ENCODE data around the gene RTCB. TPM values are rescaled to one million over a fixed set of nuclear protein-coding genes. Genes with fewer than 3 reads are reported as not detected.

Gene RTCB
- total RNA-seq, result 61.1 TPM
- long read RNA-seq, transcript RTCB-201 (12 exons, 2,027 nt), result major isoform, 216 of 230 reads
- long read RNA-seq, partial matches to known transcripts, result 5 of 230 reads
- long read RNA-seq, other reads (novel, unspliced or antisense), result 8 of 230 reads

DNA sequence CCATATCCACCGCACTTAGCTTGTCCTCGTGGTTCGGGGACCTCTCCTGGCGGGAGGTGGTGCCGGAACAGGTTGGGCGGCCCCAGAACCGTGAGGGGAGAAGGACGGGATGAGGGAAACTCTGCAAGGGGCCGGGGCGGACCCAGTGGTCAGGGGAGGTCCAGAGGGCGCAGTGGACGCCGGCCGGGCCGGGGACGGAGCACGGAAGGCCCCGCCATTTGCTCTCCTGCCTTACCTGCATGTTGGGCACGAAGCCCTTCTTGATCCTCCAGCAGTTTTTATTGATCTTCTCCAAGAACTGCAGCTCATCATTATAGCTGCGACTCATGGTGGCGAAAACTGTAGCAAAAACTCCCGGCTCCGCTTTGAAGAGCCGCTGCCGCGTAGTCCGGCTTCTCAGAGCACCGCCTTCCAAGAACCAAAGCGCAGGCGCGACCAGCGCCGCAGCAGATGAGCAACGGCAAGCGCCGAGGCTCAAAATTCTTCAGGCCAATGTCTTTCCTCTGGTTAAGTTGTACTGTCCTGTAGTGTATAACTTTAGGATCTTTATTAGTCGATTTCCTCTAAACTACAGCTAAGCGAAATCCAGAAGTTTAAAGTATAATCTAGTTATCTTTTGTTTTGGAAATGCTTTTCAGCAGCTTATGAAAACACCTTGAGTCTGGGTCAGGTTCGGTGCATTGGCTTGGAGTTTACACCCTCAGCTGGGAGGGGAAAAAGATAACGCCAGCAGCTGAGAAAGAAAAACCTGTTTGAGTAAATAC, at the start of gene RTCB:
Gene RTCB, minus strand, starts transcription at position 419 of the 764 bp plus-strand sequence. Its CDS starts 91 bp downstream, at position 328.
- ATAC-seq, result peak; percentile 95
- Histone ChIP-seq H3K4me3 (peak within 1 kb of the TSS; percentile 88), H3K9me3 (no peaks in the 10 kb centered on the region), H3K4me1 (peaks cover 21% of the 10 kb centered on the region), H3K36me3 (peaks cover 18% of the 10 kb centered on the region), H3K27ac (peak within 1 kb of the TSS; percentile 86), H3K27me3 (no peaks in the 10 kb centered on the region)
- intact Hi-C loops (cut with DNase I), result no loop called here
- DNase-seq, result peak; percentile 95
- TF ChIP-seq, protein P1, sequence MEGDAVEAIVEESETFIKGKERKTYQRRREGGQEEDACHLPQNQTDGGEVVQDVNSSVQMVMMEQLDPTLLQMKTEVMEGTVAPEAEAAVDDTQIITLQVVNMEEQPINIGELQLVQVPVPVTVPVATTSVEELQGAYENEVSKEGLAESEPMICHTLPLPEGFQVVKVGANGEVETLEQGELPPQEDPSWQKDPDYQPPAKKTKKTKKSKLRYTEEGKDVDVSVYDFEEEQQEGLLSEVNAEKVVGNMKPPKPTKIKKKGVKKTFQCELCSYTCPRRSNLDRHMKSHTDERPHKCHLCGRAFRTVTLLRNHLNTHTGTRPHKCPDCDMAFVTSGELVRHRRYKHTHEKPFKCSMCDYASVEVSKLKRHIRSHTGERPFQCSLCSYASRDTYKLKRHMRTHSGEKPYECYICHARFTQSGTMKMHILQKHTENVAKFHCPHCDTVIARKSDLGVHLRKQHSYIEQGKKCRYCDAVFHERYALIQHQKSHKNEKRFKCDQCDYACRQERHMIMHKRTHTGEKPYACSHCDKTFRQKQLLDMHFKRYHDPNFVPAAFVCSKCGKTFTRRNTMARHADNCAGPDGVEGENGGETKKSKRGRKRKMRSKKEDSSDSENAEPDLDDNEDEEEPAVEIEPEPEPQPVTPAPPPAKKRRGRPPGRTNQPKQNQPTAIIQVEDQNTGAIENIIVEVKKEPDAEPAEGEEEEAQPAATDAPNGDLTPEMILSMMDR (IDR thresholded peaks at IDR 0.05), result no peak

DNA sequence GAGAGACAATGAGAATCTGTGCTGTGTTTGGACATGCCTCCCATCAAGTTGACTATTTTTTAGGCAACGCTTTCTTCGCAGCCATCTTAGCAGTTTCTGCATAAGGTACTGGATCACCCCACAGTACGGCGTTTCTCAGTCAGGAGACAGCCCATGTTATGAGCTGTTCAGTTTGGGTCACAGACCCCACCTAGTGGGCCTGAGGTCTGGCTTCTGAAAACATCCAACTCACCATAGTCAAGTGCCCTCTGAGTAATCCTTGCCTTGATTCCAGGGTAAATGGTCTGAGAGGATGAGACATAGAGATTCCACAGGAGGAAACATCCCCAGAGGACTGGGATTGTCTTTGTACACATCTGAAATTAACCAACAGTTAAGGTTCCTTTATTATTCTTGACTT, 45.0 kb upstream of the RTCB start:
- DNase-seq (no peak), ATAC-seq (no peak)
- intact Hi-C loops (cut with DNase I), result no loop called here
- Histone ChIP-seq H3K9me3 (no peaks in the 10 kb centered on the region), H3K27me3 (no peaks in the 10 kb centered on the region), H3K36me3 (no peaks in the 10 kb centered on the region), H3K4me3 (no peak overlapping the region), H3K4me1 (no peaks in the 10 kb centered on the region), H3K27ac (no peak overlapping the region)
- TF ChIP-seq, protein P1 (IDR thresholded peaks at IDR 0.05), result no peak

DNA sequence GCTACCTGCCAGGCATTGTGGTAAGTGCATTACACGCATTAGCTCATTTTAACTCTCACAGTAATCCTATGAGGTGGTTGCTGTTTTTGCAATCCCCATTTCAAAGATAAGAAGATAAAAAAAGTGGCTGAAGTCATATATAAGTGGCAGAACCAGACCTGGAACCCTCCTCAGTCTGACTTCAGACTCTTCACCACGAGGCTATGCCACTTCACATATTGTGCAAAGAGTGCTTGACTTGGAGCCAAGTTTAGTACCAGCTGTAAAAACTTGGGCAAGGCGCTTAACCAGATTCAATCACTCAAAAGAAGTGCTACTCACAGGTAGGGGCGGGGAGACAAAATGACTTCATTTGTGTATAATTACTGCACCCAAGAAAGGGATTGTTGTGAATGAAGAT, 36.9 kb upstream of the RTCB start:
- Histone ChIP-seq H3K4me3 (no peak overlapping the region), H3K9me3 (no peaks in the 10 kb centered on the region), H3K4me1 (no peaks in the 10 kb centered on the region), H3K27ac (no peak overlapping the region), H3K36me3 (no peaks in the 10 kb centered on the region), H3K27me3 (no peaks in the 10 kb centered on the region)
- ATAC-seq, result peak; percentile 93
- TF ChIP-seq, protein P1 (IDR thresholded peaks at IDR 0.05), result no peak
- DNase-seq, result no peak
- intact Hi-C loops (cut with DNase I), result no loop called here

DNA sequence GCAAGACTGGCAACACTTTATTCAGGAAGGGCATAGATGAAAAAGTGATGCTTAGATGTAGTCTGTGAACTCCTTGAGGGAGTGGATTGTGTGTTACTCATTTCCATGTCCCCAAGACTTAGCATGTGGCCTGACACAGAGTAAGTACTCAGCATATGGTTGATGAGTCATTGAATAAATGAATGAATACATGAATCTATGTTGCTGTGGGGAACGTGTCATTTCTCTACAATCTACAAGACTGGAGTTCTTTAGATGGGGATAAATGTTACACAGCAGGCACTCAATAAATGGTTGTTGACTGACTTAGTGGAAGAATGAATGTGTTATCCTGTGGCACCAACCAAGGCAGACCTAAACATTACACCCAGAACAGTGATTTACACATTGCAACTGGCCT, 34.3 kb upstream of the RTCB start:
- DNase-seq (no peak), ATAC-seq (no peak)
- Histone ChIP-seq H3K4me1 (no peaks in the 10 kb centered on the region), H3K27ac (no peak overlapping the region), H3K36me3 (no peaks in the 10 kb centered on the region), H3K4me3 (no peak overlapping the region), H3K9me3 (no peaks in the 10 kb centered on the region), H3K27me3 (no peaks in the 10 kb centered on the region)
- intact Hi-C loops (cut with DNase I), result no loop called here
- TF ChIP-seq, protein P1 (IDR thresholded peaks at IDR 0.05), result no peak

DNA sequence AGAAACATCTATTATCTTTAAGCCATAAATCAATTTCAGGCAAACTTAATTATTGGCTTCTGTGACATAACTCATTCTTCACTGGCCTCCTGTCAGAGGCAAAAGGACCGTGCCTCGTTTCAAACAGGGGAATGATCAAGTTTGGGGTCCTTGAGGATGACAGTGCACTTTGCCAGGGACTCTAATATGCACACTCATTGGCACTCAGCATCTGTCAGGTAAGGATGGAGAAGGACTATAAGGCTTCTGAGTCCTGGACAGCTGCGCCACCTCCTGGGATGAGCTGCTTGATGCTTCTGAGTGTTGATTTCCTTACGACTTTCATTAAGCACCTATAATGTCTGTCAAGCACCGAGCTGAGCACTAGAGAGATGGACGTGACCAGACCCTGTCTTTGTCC, 32.0 kb upstream of the RTCB start:
- Histone ChIP-seq H3K9me3 (no peaks in the 10 kb centered on the region), H3K36me3 (no peaks in the 10 kb centered on the region), H3K27ac (no peak overlapping the region), H3K4me1 (no peaks in the 10 kb centered on the region), H3K4me3 (no peak overlapping the region), H3K27me3 (no peaks in the 10 kb centered on the region)
- ATAC-seq, result peak; percentile 13
- no peak for DNase-seq
- intact Hi-C loops (cut with DNase I), result no loop called here
- TF ChIP-seq, protein P1 (IDR thresholded peaks at IDR 0.05), result no peak

All from upper lobe of right lung (tissue), 1 donor.